GM19193 (cell line): ENCODE data around the gene MAN2A1.

Experiments
- POLR2A ChIP-seq: IDR thresholded peaks from 4 replicates; pipeline ENCODE4 v1.6.1; 2011; ENCODE audit not compliant: insufficient read depth, insufficient read length; ENCODE audit errors: extremely low read depth

The MAN2A1 gene

GRCh38 chr5:109876030-109876725, 186.5 kb downstream of the MAN2A1 start:
- no peak for TF ChIP-seq POLR2A

GRCh38 chr5:109876941-109877669, 187.4 kb downstream of the MAN2A1 start:
- TF ChIP-seq POLR2A: no peak

- no peak for TF ChIP-seq POLR2A
Measured at GRCh38 chr5:109877670-109878045, 187.9 kb downstream of the MAN2A1 start.

- TF ChIP-seq POLR2A: no peak
Measured at GRCh38 chr5:109878887-109879286, 189.2 kb downstream of the MAN2A1 start.

- no peak for TF ChIP-seq POLR2A
Measured at GRCh38 chr5:109880907-109881685, 191.4 kb downstream of the MAN2A1 start.

GRCh38 chr5:109882546-109882945, 192.8 kb downstream of the MAN2A1 start:
- no peak for TF ChIP-seq POLR2A

GRCh38 chr5:109884676-109885075, 194.9 kb downstream of the MAN2A1 start:
- TF ChIP-seq POLR2A: no peak

GRCh38 chr5:109885205-109885604, 195.5 kb downstream of the MAN2A1 start:
- no peak for TF ChIP-seq POLR2A

GRCh38 chr5:109888989-109889388, 199.3 kb downstream of the MAN2A1 start:
- no peak for TF ChIP-seq POLR2A

GRCh38 chr5:109898269-109899162, 208.8 kb downstream of the MAN2A1 start:
- TF ChIP-seq POLR2A: no peak

- no peak for TF ChIP-seq POLR2A
Measured at GRCh38 chr5:109899163-109899535, 209.4 kb downstream of the MAN2A1 start.

GRCh38 chr5:109900461-109900860, 210.7 kb downstream of the MAN2A1 start:
- TF ChIP-seq POLR2A: no peak

- TF ChIP-seq POLR2A: no peak
Measured at GRCh38 chr5:109900911-109901627, 211.3 kb downstream of the MAN2A1 start.

- TF ChIP-seq POLR2A: no peak
Measured at GRCh38 chr5:109901628-109901981, 211.9 kb downstream of the MAN2A1 start.
